Cardiac muscle cell (in vitro differentiated cells and primary cell): ENCODE results near the gene NBEA. TPM values are rescaled to one million over a fixed set of nuclear protein-coding genes. Genes with fewer than 3 reads are reported as not detected.

ENCODE experiments used
- DNase-seq, 2 donors: peaks; one replicate each; pipeline versions ENCODE4 v3.0.0 to v3.0.0-alpha.2; 2010 to 2017; ENCODE audit warnings: low read depth in 1 of 2, low spot score in 1 of 2
- H3K27ac ChIP-seq: fragments of 200-600 bp; sonication (generic); 2 replicates; pipeline ENCODE4 v1.5.1; 2016
- H3K27me3 ChIP-seq: fragments of 200-600 bp; sonication (generic); 2 replicates; pipeline ENCODE4 v1.6.0; 2016; ENCODE audit warnings: control low read depth
- H3K36me3 ChIP-seq: fragments of 200-600 bp; sonication (generic); 2 replicates; pipeline ENCODE4 v1.5.1; 2016; ENCODE audit warnings: control low read depth
- H3K4me1 ChIP-seq: fragments of 200-600 bp; sonication (generic); 2 replicates; pipeline ENCODE4 v1.8.1; 2017; ENCODE audit warnings: low read depth, mild to moderate bottlenecking, mixed run types
- H3K4me3 ChIP-seq: fragments of 200-600 bp; sonication (generic); 2 replicates; pipeline ENCODE4 v1.5.1; 2016; ENCODE audit warnings: mild to moderate bottlenecking
- H3K9me3 ChIP-seq: fragments of 200-600 bp; sonication (generic); 2 replicates; pipeline ENCODE4 v1.5.1; 2017; ENCODE audit warnings: low read depth, mild to moderate bottlenecking, control low read depth
- CTCF ChIP-seq: IDR thresholded peaks from 2 replicates; pipeline ENCODE4 v1.5.1; 2012; ENCODE audit warnings: low read depth, mild to moderate bottlenecking, low read length
- polyA plus RNA-seq: library from polyadenylated mRNA; unstranded; fragments of >200 nt; fragmentation: Nextera tagmentation; extraction: Ambion mirVana; gene quantifications from 2 replicates; pipeline ENCODE4 v1.2.1, GENCODE V29; 2016
- total RNA-seq: library from RNA; depleted of rRNA; stranded (reverse); fragments of >200 nt; gene quantifications from 2 replicates; pipeline ENCODE4 v1.2.3, GENCODE V29; 2016

NBEA gene
- total and polyA plus RNA-seq, 2 experiments from 2014 or later, result 4.6 to 13.2 TPM

GRCh38 chr13:35365883-35366282, 423.8 kb downstream of the NBEA start:
- Histone ChIP-seq H3K36me3 (no peaks in the 10 kb centered on the region), H3K9me3 (no peaks in the 10 kb centered on the region), H3K27ac (no peak overlapping the region), H3K4me3 (no peak overlapping the region), H3K4me1 (no peaks in the 10 kb centered on the region), H3K27me3 (no peaks in the 10 kb centered on the region)
- no peak for DNase-seq
- no peak for TF ChIP-seq CTCF

GRCh38 chr13:35367586-35367985, 425.5 kb downstream of the NBEA start:
- no peak for DNase-seq
- H3K27me3 ChIP-seq, result no peaks in the 10 kb centered on the region
- no peaks in the 10 kb centered on the region for H3K36me3 ChIP-seq
- no peaks in the 10 kb centered on the region for H3K4me1 ChIP-seq
- no peaks in the 10 kb centered on the region for H3K9me3 ChIP-seq
- H3K4me3 ChIP-seq, result no peak overlapping the region
- no peak for TF ChIP-seq CTCF
- no peak overlapping the region for H3K27ac ChIP-seq

GRCh38 chr13:35378939-35379338, 436.9 kb downstream of the NBEA start:
- peak in 1 of 2 donors; percentile 6 for DNase-seq
- H3K27me3 ChIP-seq, result no peaks in the 10 kb centered on the region
- H3K4me3 ChIP-seq, result no peak overlapping the region
- no peaks in the 10 kb centered on the region for H3K9me3 ChIP-seq
- no peak for TF ChIP-seq CTCF
- peaks cover 5% of the 10 kb centered on the region for H3K4me1 ChIP-seq
- H3K27ac ChIP-seq, result no peak overlapping the region
- H3K36me3 ChIP-seq, result no peaks in the 10 kb centered on the region

- H3K27ac ChIP-seq, result no peak overlapping the region
- H3K9me3 ChIP-seq, result no peaks in the 10 kb centered on the region
- no peak for TF ChIP-seq CTCF
- no peak for DNase-seq
- no peak overlapping the region for H3K4me3 ChIP-seq
- H3K36me3 ChIP-seq, result no peaks in the 10 kb centered on the region
- H3K4me1 ChIP-seq, result peaks cover 5% of the 10 kb centered on the region
- no peaks in the 10 kb centered on the region for H3K27me3 ChIP-seq
These were observed 437.6 kb downstream of the NBEA start for GRCh38 chr13:35379663-35380062.

GRCh38 chr13:35387682-35388250, 445.7 kb downstream of the NBEA start:
- Histone ChIP-seq H3K4me3 (no peak overlapping the region), H3K27me3 (no peaks in the 10 kb centered on the region), H3K9me3 (no peaks in the 10 kb centered on the region), H3K27ac (no peak overlapping the region), H3K36me3 (no peaks in the 10 kb centered on the region), H3K4me1 (no peaks in the 10 kb centered on the region)
- TF ChIP-seq CTCF, result no peak
- DNase-seq, result no peak
